PC-3 (cell line): Measurements from ENCODE around the gene COL12A1.

ENCODE experiments used
- EZH2 ChIP-seq: fragments of 300-600 bp; sonication (generic); IDR thresholded peaks from one replicate; pipeline ENCODE4 v1.6.1; 2017; ENCODE audit warnings: antibody characterized with exemption, mild to moderate bottlenecking, low read length; ENCODE audit not compliant: unreplicated experiment
- EZH2phosphoT487 ChIP-seq: fragments of 300-600 bp; sonication (generic); IDR thresholded peaks from 2 replicates; pipeline ENCODE4 v1.6.1; 2018; ENCODE audit warnings: mild to moderate bottlenecking, antibody characterized with exemption, low read length, borderline replicate concordance

DNA sequence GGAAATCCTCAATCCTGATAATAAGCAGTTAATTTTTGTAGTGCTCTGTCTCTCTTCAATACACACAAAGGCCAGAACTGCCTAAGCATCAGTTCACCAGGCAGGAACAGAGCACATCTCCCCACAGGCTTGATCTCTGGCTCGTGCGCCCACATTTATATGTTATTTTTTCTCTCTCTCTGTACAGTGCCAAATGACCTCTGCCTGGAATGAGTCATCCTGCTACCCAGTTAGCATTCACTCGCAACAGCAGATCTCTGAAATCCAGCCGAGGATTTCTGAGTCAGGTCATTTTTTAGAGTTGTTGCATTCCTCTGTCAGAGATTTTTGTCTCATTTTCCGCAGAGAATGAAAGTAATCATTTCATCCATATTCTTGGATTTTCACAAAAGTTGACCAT, 107.1 kb downstream of the COL12A1 start:
- TF ChIP-seq EZH2phosphoT487 = no peak
- TF ChIP-seq EZH2 = no peak
